Immature natural killer cell (primary cell): ENCODE data around the gene BDKRB1. TPM values are rescaled to one million over a fixed set of nuclear protein-coding genes. Genes with fewer than 3 reads are reported as not detected.

Experiments used
- polyA plus RNA-seq, 3 donors: library from polyadenylated mRNA; unstranded; fragments of 300-500 nt; fragmentation: Illumina TruSeq; gene quantifications; one replicate each; pipeline ENCODE4 v1.2.3, GENCODE V29; 2021

Gene BDKRB1
- polyA plus RNA-seq, 3 donors from 2014 or later, result not detected

Other genes with a start within 250 kb of the BDKRB1 start
- gene C14orf132, start 216.8 kb upstream of the BDKRB1 start, polyA plus RNA-seq, result not detected
- not detected for gene BDKRB2, start 51.4 kb upstream of the BDKRB1 start, polyA plus RNA-seq
- gene ATG2B, start 107.1 kb downstream of the BDKRB1 start, polyA plus RNA-seq, result 1 to 10 TPM; 1.6 to 3.2 (median 2.9) TPM
- 10 to 100 TPM; 18.0 to 23.2 (median 21.2) TPM for gene GSKIP, start 107.3 kb downstream of the BDKRB1 start, polyA plus RNA-seq
- under 1 TPM in 1 of 3 donors, not detected in 2; 0.31 TPM for gene AK7, start 135.9 kb downstream of the BDKRB1 start, polyA plus RNA-seq
- gene PAPOLA, start 246.2 kb downstream of the BDKRB1 start, polyA plus RNA-seq, result 10 to 100 TPM; 65.8 to 77.1 (median 73.0) TPM